AG10803 (cell line): ENCODE data around the gene CYS1.

Experiments used
- DNase-seq: peaks from one replicate; pipeline ENCODE4 v3.0.0; 2010; ENCODE audit warnings: low read depth
- H3K4me3 ChIP-seq: 2 replicates; pipeline ENCODE4 v1.5.1; 2011; ENCODE audit warnings: mild to moderate bottlenecking, low read length, control low read depth
- CTCF ChIP-seq: conservative IDR thresholded peaks from 2 replicates; pipeline ENCODE4 v1.5.1; 2011; ENCODE audit warnings: mild to moderate bottlenecking, low read length, control low read depth, inconsistent platforms

The CYS1 gene

GRCh38 chr2:10043256-10043905 lies 36.8 kb downstream of the CYS1 start, which contains the start of gene KLF11:
Gene KLF11 (plus strand): TSS chr2:10043550. CDS start chr2:10043717, 167 bp downstream.
- H3K4me3 ChIP-seq = peak within 1 kb of the TSS; percentile 63
- TF ChIP-seq CTCF = no peak
- DNase-seq = peak; percentile 87

DNA sequence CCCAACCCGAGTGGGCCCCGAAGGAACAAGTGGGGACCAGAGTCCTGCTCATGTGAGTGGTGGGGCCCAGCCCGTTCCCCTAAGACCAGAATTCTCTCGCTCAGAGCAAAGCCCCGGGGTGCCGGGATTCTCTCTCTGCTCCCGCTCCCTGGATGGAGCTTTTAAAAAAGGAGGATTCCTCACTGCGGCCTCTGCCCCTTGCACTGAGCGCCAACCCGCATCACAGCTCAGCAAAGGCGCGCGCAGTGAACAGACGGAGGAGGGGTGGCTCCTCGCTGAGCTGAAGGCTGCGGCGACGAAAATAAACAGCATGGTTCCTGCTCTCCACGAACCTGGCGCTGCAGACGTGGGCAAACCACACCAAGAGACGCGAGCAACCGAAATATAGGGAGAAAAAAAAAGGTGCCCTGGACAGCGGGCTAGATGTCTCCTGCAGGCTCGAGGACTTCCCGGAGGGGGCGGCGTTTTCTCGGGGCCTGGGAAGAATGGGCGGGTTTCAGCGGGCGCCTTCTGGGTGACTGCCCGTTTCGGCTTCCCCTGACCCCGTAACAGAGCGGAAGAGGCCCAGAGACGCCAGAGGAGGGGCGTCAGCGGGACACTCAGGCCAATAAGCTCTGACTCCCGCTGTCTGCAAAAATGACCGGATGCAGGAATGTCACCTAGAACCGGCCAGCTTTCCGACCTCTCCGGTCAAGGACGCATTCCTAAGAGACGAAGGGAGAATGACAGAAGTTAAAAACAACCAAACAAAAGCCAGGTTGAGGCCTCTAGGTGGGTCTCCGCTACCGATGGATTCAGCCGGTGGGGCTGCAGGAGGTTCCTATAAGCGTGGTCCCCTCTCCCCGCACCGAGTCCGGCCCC lies 37.7 kb downstream of the CYS1 start:
- DNase-seq = peak; percentile 65
- peak; percentile 26 for TF ChIP-seq CTCF
- peak overlapping the region; percentile 63 for H3K4me3 ChIP-seq

DNA sequence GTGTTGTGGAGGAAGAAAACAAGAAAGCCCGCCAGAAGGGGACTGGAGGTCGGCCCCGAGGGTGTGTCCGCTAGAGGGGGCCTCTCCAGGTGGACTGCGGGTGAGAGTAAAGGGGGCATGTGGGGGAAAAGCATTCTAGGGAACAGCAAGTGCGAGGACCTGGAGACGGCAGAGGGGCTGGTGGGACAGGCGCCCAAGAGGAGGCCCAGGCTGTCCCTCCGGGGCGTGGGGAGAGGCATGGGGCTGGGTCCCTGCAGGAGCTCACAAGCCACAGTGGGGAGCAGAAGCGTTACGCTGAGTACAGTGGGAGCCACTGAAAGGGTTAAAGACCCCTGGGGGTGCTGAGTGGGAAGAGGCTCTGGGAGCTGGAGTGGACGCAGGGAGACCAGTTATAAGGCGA lies 38.5 kb downstream of the CYS1 start:
- no peak for TF ChIP-seq CTCF
- no peak for DNase-seq
- H3K4me3 ChIP-seq = no peak overlapping the region

- no peak overlapping the region for H3K4me3 ChIP-seq
- peak; percentile 26; the same call in 1 of the 2 replicates for TF ChIP-seq CTCF
- DNase-seq = peak; percentile 68
Observed at GRCh38 chr2:10039658-10040410, 40.4 kb downstream of the CYS1 start.

DNA sequence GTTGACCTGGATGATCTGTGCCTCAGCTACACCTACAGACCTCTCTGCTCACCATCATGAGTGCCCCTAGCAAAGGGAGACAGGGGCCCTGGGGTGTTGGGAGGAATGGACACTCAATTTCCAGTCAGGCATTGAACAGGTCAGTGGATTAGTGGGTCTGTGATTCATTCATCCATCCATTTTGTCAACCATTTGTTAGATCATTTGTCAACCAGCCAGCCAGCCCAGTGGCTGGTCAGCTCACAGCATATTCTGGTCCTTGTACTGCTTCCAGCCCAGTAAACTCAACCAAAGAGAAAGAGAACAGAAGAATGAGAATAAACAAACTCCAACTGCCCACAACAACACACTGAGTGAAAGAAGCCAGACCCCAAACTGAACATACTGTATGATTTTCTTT lies 41.5 kb downstream of the CYS1 start:
- no peak overlapping the region for H3K4me3 ChIP-seq
- peak; percentile 15 for DNase-seq
- TF ChIP-seq CTCF = no peak

DNA sequence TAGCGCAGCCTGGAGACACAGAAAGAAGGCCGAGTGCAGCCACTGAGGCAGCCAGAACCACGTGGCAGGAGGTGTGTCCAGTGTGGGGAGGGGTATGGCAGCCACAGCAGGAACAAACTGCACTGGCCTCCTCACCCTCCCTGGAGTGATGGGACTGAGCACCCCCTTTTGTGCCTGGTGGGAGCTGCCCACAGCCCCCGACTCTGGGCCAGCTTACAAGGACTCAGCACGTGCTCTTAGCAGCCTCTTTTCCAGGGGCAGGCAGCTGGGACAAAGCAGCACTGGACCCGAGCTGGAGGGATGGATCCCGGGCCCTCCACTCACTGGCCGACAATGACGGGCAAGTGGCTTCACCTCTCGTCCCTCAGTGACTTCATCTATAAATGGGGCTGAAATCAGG lies 42.1 kb downstream of the CYS1 start:
- no peak overlapping the region for H3K4me3 ChIP-seq
- TF ChIP-seq CTCF = no peak
- DNase-seq = no peak
